Vagina (tissue), 2 donors: ENCODE data around the gene SOX12. TPM values are rescaled to one million over a fixed set of nuclear protein-coding genes. Genes with fewer than 3 reads are reported as not detected.
A peak's percentile ranks its signal among the peaks of the same experiment; 100 is the strongest.

ENCODE experiments used
- DNase-seq, 2 donors: peaks; one replicate each; pipeline ENCODE4 v3.0.0-alpha.2; 2017; ENCODE audit errors: extremely low spot score in 2 of 2
- H3K27ac ChIP-seq: fragments of 200-600 bp; sonication (generic); one replicate; pipeline ENCODE4 v1.5.1; 2019
- H3K27me3 ChIP-seq: fragments of 200-600 bp; sonication (generic); one replicate; pipeline ENCODE4 v1.5.1; 2019
- H3K36me3 ChIP-seq, 2 donors: fragments of 200-600 bp; sonication (generic); one replicate each; pipeline ENCODE4 v1.5.1; 2017 to 2019
- H3K4me1 ChIP-seq: fragments of 200-600 bp; sonication (generic); one replicate; pipeline ENCODE4 v1.5.1; 2019
- H3K4me3 ChIP-seq, 2 donors: fragments of 200-600 bp; sonication (generic); 1 replicate in 1 of 2; 2 replicates in 1 of 2; pipeline ENCODE4 v1.5.1; 2016 to 2019
- H3K9me3 ChIP-seq: fragments of 200-600 bp; sonication (generic); one replicate; pipeline ENCODE4 v1.5.1; 2019
- CTCF ChIP-seq, 3 experiments: fragments of 450-650 bp in 2 of 3; fragments of 200-600 bp in 1 of 3; sonication (generic) in 1 of 3; IDR thresholded peaks; one replicate each; pipeline ENCODE4 v1.5.1; 2017 to 2019; ENCODE audit warnings: antibody characterized with exemption in 3 of 3, mild to moderate bottlenecking in 2 of 3, moderate library complexity in 2 of 3
- POLR2A ChIP-seq, 2 donors: fragments of 450-650 bp; IDR thresholded peaks; one replicate each; pipeline ENCODE4 v1.6.1; 2017; ENCODE audit warnings: antibody characterized with exemption in 2 of 2, mild to moderate bottlenecking in 2 of 2, moderate library complexity in 2 of 2
- POLR2AphosphoS5 ChIP-seq, 2 donors: sonication (generic); formaldehyde crosslinking; IDR thresholded peaks; one replicate each; pipeline ENCODE4 v1.9.0; 2017; ENCODE audit warnings: antibody characterized with exemption in 2 of 2, mild to moderate bottlenecking in 2 of 2, low read depth in 1 of 2; ENCODE audit not compliant: insufficient read depth in 1 of 2
- intact Hi-C: fragments of 100-400 bp; cut with DNase I; formaldehyde crosslinking; loops from one replicate; pipeline ENCODE4 v1.15.1; 2023
- total RNA-seq: library from RNA; depleted of rRNA; stranded (reverse); fragments of >200 nt; gene quantifications from one replicate; pipeline ENCODE4 v1.2.3, GENCODE V29; 2016

Gene SOX12
- total RNA-seq, 1 donor from 2014 or later = 4.4 TPM

DNA sequence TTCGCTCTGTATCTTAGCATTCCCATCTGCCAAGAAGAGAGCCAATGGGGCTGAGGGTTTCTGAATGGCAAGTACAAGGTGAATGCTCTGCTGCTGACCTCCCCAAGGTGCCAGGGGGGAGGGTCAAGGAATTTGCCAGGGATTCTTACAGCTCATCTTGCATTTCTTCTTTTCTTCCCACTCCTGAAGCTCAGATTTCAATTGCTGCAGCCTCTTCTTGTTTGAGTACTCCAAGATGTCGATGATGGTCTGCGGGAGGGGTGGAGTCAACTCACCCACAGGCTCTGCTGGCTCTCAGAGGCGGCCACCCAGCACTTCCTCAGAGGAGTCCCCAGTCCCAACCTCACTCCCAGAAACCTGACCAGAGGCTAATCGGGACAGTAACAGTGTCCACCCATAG, 47.2 kb upstream of the SOX12 start:
- Histone ChIP-seq H3K4me1 (no peaks in the 10 kb centered on the region), H3K27me3 (no peaks in the 10 kb centered on the region), H3K9me3 (no peaks in the 10 kb centered on the region), H3K36me3 (no peaks in the 10 kb centered on the region), H3K4me3 (no peak overlapping the region), H3K27ac (no peak overlapping the region)
- intact Hi-C loops = loop anchor here (10.0 kb wide), 1 partner anchor 47 kb away; the partner anchor contains the start of gene SOX12
- DNase-seq = no peak
- TF ChIP-seq POLR2AphosphoS5 (IDR thresholded peaks at IDR 0.05; ENCODE audit: insufficient read depth in 1 of 2, low read depth in 1 of 2) (no peak), CTCF (IDR thresholded peaks at IDR 0.05) (no peak), POLR2A (IDR thresholded peaks at IDR 0.05) (no peak)

- H3K36me3 ChIP-seq = no peaks in the 10 kb centered on the region
- H3K27me3 ChIP-seq = no peaks in the 10 kb centered on the region
- no peaks in the 10 kb centered on the region for H3K9me3 ChIP-seq
- TF ChIP-seq POLR2A (IDR thresholded peaks at IDR 0.05) (no peak), CTCF (IDR thresholded peaks at IDR 0.05) (no peak), POLR2AphosphoS5 (IDR thresholded peaks at IDR 0.05; ENCODE audit: insufficient read depth in 1 of 2, low read depth in 1 of 2) (no peak)
- peak overlapping the region in 1 of 2 donors; percentile 33 for H3K4me3 ChIP-seq
- H3K27ac ChIP-seq = no peak overlapping the region
- no peaks in the 10 kb centered on the region for H3K4me1 ChIP-seq
- intact Hi-C loops = loop anchor here (10.0 kb wide), 1 partner anchor 46 kb away; the partner anchor contains the start of gene SOX12
- peak in 1 of 2 donors; percentile 62 for DNase-seq
Measured at GRCh38 chr20:278607-279571, 46.5 kb upstream of the SOX12 start.

DNA sequence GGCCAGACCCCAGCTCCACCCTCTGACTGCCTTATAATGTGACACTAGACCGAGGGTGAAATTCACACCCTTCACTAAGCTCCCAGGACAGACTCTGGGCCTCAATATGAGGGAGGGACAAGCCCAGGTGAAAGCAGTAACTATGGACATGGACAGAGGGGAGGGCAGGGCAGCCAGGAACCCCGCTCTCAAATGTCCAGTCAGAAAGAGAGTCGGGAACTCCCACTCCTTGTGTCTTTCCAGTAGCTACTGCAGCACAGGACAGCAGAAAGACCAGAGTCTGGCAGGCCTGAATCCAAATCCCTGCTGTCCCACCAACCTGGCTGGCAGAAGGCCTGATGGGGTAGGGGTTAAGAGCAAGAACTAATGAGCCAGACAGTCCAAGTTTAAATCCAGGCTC, 41.2 kb upstream of the SOX12 start:
- TF ChIP-seq POLR2AphosphoS5 (IDR thresholded peaks at IDR 0.05; ENCODE audit: insufficient read depth in 1 of 2, low read depth in 1 of 2) (no peak), CTCF (IDR thresholded peaks at IDR 0.05) (no peak), POLR2A (IDR thresholded peaks at IDR 0.05) (no peak)
- Histone ChIP-seq H3K36me3 (no peaks in the 10 kb centered on the region), H3K27ac (no peak overlapping the region), H3K4me3 (no peak overlapping the region), H3K9me3 (no peaks in the 10 kb centered on the region), H3K4me1 (no peaks in the 10 kb centered on the region), H3K27me3 (no peaks in the 10 kb centered on the region)
- DNase-seq = no peak
- intact Hi-C loops = no loop called here

GRCh38 chr20:286508-286907, 38.8 kb upstream of the SOX12 start:
- Histone ChIP-seq H3K27ac (no peak overlapping the region), H3K9me3 (no peaks in the 10 kb centered on the region), H3K4me3 (no peak overlapping the region), H3K27me3 (no peaks in the 10 kb centered on the region), H3K36me3 (no peaks in the 10 kb centered on the region), H3K4me1 (peaks cover 18% of the 10 kb centered on the region)
- TF ChIP-seq POLR2A (IDR thresholded peaks at IDR 0.05) = no peak
- TF ChIP-seq CTCF (IDR thresholded peaks at IDR 0.05) = no peak
- TF ChIP-seq POLR2AphosphoS5 (IDR thresholded peaks at IDR 0.05; ENCODE audit: insufficient read depth in 1 of 2, low read depth in 1 of 2) = no peak
- intact Hi-C loops = no loop called here
- DNase-seq = no peak
